HepG2 (cell line): Measurements from ENCODE around the gene METTL22. TPM values are rescaled to one million over a fixed set of nuclear protein-coding genes. Genes with fewer than 3 reads are reported as not detected.

ENCODE experiments used
- IKZF5 ChIP-seq: IDR thresholded peaks from 2 replicates; pipeline ENCODE4 v1.6.1; 2018; ENCODE audit warnings: missing genetic modification reagents, mild to moderate bottlenecking, missing compliant biosample characterization
- KLF9 ChIP-seq: IDR thresholded peaks from 2 replicates; pipeline ENCODE4 v1.6.1; 2016; ENCODE audit warnings: low read depth
- NFATC3 ChIP-seq: sonication (generic); formaldehyde crosslinking; IDR thresholded peaks from 2 replicates; pipeline ENCODE4 v1.5.1; 2020; ENCODE audit warnings: mild to moderate bottlenecking, missing genetic modification reagents
- NFE2L2 ChIP-seq: fragments of 150-350 bp; IDR thresholded peaks from 2 replicates; pipeline ENCODE4 v1.6.1; 2014; ENCODE audit warnings: low read length
- RAD21 ChIP-seq: fragments of 450-650 bp; formaldehyde crosslinking; IDR thresholded peaks from 2 replicates; pipeline ENCODE4 v1.5.0; 2020; ENCODE audit warnings: mild to moderate bottlenecking
- RORA ChIP-seq: sonication (generic); formaldehyde crosslinking; IDR thresholded peaks from 2 replicates; pipeline ENCODE4 v1.5.0; 2020; ENCODE audit warnings: mild to moderate bottlenecking, missing genetic modification reagents, moderate library complexity
- SAP130 ChIP-seq: IDR thresholded peaks from 2 replicates; pipeline ENCODE4 v1.6.1; 2016; ENCODE audit warnings: low read depth
- SNAPC2 ChIP-seq: sonication (generic); formaldehyde crosslinking; IDR thresholded peaks from 2 replicates; pipeline ENCODE4 v1.8.1; 2022; ENCODE audit warnings: mild to moderate bottlenecking, missing genetic modification reagents
- THAP9 ChIP-seq: sonication (generic); formaldehyde crosslinking; IDR thresholded peaks from 2 replicates; pipeline ENCODE4; 2020; ENCODE audit warnings: missing genetic modification reagents, mild to moderate bottlenecking, borderline replicate concordance
- TRAFD1 ChIP-seq: sonication (generic); formaldehyde crosslinking; IDR thresholded peaks from 2 replicates; pipeline ENCODE4 v1.5.1; 2020; ENCODE audit warnings: missing genetic modification reagents, mild to moderate bottlenecking, borderline replicate concordance
- ZNF3 ChIP-seq: IDR thresholded peaks from 2 replicates; pipeline ENCODE4 v1.7.0; 2017; ENCODE audit warnings: inconsistent platforms
- ZNF446 ChIP-seq: sonication (generic); formaldehyde crosslinking; IDR thresholded peaks from 2 replicates; pipeline ENCODE4 v1.5.0; 2020; ENCODE audit warnings: mild to moderate bottlenecking, missing genetic modification reagents
- ZNF589 ChIP-seq: sonication (generic); formaldehyde crosslinking; conservative IDR thresholded peaks from 2 replicates; pipeline ENCODE4 v1.8.0; 2022; ENCODE audit warnings: mild to moderate bottlenecking, moderate library complexity, missing genetic modification reagents
- polyA plus RNA-seq, 8 experiments: library from polyadenylated mRNA; depleted of rRNA in 3 of 8; stranded (reverse) in 7 of 8; unstranded in 1 of 8; fragments of >200 nt; fragmentation: Illumina TruSeq in 4 of 8; extraction: Trizol in 4 of 8; gene quantifications; 2 replicates each; pipeline versions ENCODE4 v1.2.1 to v1.2.3, GENCODE V29; 2011 to 2016; ENCODE audit warnings: low read depth in 4 of 8, missing spikeins in 1 of 8, mixed read lengths in 1 of 8; ENCODE audit not compliant: insufficient read depth in 1 of 8
- total RNA-seq, 5 experiments: library from RNA; depleted of rRNA; stranded (reverse); fragments of >200 nt; fragmentation: Illumina TruSeq; extraction: Trizol; gene quantifications; 2 replicates each; pipeline ENCODE4 v1.2.3, GENCODE V29; 2016; ENCODE audit warnings: low read depth in 1 of 5
- TF ChIP-seq, protein P1 (sequence below): sonication (generic); formaldehyde crosslinking; IDR thresholded peaks from 2 replicates; pipeline ENCODE4 v1.5.0; 2020; ENCODE audit warnings: mild to moderate bottlenecking, missing genetic modification reagents, borderline replicate concordance
- TF ChIP-seq, protein P2 (sequence below): IDR thresholded peaks from 2 replicates; pipeline ENCODE4 v1.6.1; 2016; ENCODE audit warnings: missing compliant biosample characterization, missing genetic modification reagents, borderline replicate concordance

Gene METTL22
- total and polyA plus RNA-seq, 2 of the 13 experiments (the other 11 are each of a cell fraction or from before 2014, with no cell fraction given), result 36.2 to 94.8 TPM

- no peak for TF ChIP-seq THAP9 (CRISPR knock-in tag)
- no peak for TF ChIP-seq NFATC3
- TF ChIP-seq ZNF3 (CRISPR knock-in tag), result no peak
- TF ChIP-seq NFE2L2, result no peak
- TF ChIP-seq RAD21 (CRISPR knock-in tag), result no peak
- TF ChIP-seq TRAFD1, result no peak
- TF ChIP-seq SAP130, result no peak
- TF ChIP-seq ZNF589, result 0 out of 2 replicates have a peak, but pooled peaks have one; percentile 47
- TF ChIP-seq, protein P1, sequence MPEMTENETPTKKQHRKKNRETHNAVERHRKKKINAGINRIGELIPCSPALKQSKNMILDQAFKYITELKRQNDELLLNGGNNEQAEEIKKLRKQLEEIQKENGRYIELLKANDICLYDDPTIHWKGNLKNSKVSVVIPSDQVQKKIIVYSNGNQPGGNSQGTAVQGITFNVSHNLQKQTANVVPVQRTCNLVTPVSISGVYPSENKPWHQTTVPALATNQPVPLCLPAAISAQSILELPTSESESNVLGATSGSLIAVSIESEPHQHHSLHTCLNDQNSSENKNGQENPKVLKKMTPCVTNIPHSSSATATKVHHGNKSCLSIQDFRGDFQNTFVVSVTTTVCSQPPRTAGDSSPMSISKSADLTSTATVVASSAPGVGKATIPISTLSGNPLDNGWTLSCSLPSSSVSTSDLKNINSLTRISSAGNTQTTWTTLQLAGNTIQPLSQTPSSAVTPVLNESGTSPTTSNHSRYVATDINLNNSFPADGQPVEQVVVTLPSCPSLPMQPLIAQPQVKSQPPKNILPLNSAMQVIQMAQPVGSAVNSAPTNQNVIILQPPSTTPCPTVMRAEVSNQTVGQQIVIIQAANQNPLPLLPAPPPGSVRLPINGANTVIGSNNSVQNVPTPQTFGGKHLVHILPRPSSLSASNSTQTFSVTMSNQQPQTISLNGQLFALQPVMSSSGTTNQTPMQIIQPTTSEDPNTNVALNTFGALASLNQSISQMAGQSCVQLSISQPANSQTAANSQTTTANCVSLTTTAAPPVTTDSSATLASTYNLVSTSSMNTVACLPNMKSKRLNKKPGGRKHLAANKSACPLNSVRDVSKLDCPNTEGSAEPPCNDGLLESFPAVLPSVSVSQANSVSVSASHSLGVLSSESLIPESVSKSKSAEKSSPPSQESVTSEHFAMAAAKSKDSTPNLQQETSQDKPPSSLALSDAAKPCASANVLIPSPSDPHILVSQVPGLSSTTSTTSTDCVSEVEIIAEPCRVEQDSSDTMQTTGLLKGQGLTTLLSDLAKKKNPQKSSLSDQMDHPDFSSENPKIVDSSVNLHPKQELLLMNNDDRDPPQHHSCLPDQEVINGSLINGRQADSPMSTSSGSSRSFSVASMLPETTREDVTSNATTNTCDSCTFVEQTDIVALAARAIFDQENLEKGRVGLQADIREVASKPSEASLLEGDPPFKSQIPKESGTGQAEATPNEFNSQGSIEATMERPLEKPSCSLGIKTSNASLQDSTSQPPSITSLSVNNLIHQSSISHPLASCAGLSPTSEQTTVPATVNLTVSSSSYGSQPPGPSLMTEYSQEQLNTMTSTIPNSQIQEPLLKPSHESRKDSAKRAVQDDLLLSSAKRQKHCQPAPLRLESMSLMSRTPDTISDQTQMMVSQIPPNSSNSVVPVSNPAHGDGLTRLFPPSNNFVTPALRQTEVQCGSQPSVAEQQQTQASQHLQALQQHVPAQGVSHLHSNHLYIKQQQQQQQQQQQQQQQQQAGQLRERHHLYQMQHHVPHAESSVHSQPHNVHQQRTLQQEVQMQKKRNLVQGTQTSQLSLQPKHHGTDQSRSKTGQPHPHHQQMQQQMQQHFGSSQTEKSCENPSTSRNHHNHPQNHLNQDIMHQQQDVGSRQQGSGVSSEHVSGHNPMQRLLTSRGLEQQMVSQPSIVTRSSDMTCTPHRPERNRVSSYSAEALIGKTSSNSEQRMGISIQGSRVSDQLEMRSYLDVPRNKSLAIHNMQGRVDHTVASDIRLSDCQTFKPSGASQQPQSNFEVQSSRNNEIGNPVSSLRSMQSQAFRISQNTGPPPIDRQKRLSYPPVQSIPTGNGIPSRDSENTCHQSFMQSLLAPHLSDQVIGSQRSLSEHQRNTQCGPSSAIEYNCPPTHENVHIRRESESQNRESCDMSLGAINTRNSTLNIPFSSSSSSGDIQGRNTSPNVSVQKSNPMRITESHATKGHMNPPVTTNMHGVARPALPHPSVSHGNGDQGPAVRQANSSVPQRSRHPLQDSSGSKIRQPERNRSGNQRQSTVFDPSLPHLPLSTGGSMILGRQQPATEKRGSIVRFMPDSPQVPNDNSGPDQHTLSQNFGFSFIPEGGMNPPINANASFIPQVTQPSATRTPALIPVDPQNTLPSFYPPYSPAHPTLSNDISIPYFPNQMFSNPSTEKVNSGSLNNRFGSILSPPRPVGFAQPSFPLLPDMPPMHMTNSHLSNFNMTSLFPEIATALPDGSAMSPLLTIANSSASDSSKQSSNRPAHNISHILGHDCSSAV (CRISPR knock-in tag), result no peak
- no peak for TF ChIP-seq SNAPC2
- no peak for TF ChIP-seq IKZF5 (CRISPR knock-in tag)
- TF ChIP-seq, protein P2, sequence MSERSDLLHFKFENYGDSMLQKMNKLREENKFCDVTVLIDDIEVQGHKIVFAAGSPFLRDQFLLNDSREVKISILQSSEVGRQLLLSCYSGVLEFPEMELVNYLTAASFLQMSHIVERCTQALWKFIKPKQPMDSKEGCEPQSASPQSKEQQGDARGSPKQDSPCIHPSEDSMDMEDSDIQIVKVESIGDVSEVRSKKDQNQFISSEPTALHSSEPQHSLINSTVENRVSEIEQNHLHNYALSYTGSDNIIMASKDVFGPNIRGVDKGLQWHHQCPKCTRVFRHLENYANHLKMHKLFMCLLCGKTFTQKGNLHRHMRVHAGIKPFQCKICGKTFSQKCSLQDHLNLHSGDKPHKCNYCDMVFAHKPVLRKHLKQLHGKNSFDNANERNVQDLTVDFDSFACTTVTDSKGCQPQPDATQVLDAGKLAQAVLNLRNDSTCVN (CRISPR knock-in tag), result no peak
- TF ChIP-seq ZNF446 (CRISPR knock-in tag), result no peak
- TF ChIP-seq KLF9 (CRISPR knock-in tag), result no peak
- TF ChIP-seq RORA, result no peak
Measured at GRCh38 chr16:8600144-8600775, 21.2 kb upstream of the METTL22 start (continued).
